Measurements from ENCODE around the gene PCNP.
A peak's percentile ranks its signal among the peaks of the same experiment; 100 is the strongest.
"Not testable (repeated sequence)": the region's sequence is repeated elsewhere in the genome, so short reads cannot be mapped to it uniquely, and the experiment has no call there.

PCNP gene

GRCh38 chr3:101542957-101543356, 31.0 kb upstream of the PCNP start:
- H3K36me3 ChIP-seq: no peaks in the 10 kb centered on the region

GRCh38 chr3:101544161-101544850, 29.7 kb upstream of the PCNP start:
- Histone ChIP-seq H3K4me3 (ENCODE audit: low read depth, low read length) (no peak overlapping the region), H3K9me3 (ENCODE audit: severe bottlenecking) (no peaks in the 10 kb centered on the region), H3K36me3 (no peaks in the 10 kb centered on the region), H3K27me3 (ENCODE audit: insufficient read depth, low read depth, severe bottlenecking) (no peaks in the 10 kb centered on the region), H3K27ac (no peak overlapping the region)
- 0 out of 2 replicates have a peak, but pooled peaks have one; percentile 7 for TF ChIP-seq CTCF (IDR thresholded peaks at IDR 0.05; ENCODE audit: low read depth, low read length)
- DNase-seq: no peak

More at GRCh38 chr3:101542957-101543356, 31.0 kb upstream of the PCNP start:
- no peak for TF ChIP-seq CTCF (IDR thresholded peaks at IDR 0.05; ENCODE audit: low read depth, low read length)
- no peak for DNase-seq
- no peak overlapping the region for H3K27ac ChIP-seq
- H3K27me3 ChIP-seq (ENCODE audit: insufficient read depth, low read depth, severe bottlenecking): no peaks in the 10 kb centered on the region
- H3K9me3 ChIP-seq (ENCODE audit: severe bottlenecking): no peaks in the 10 kb centered on the region
- H3K4me3 ChIP-seq (ENCODE audit: low read depth, low read length): no peak overlapping the region

- Histone ChIP-seq H3K9me3 (ENCODE audit: severe bottlenecking) (no peaks in the 10 kb centered on the region), H3K36me3 (no peaks in the 10 kb centered on the region), H3K27ac (no peak overlapping the region), H3K27me3 (ENCODE audit: insufficient read depth, low read depth, severe bottlenecking) (no peaks in the 10 kb centered on the region), H3K4me3 (ENCODE audit: low read depth, low read length) (no peak overlapping the region)
- no peak for TF ChIP-seq CTCF (IDR thresholded peaks at IDR 0.05; ENCODE audit: low read depth, low read length)
- DNase-seq: no peak
Observed at GRCh38 chr3:101548527-101549105, 25.4 kb upstream of the PCNP start.

- Histone ChIP-seq H3K36me3 (no peaks in the 10 kb centered on the region), H3K4me3 (ENCODE audit: low read depth, low read length) (no peak overlapping the region), H3K9me3 (ENCODE audit: severe bottlenecking) (no peaks in the 10 kb centered on the region), H3K27ac (no peak overlapping the region), H3K27me3 (ENCODE audit: insufficient read depth, low read depth, severe bottlenecking) (no peaks in the 10 kb centered on the region)
- DNase-seq: no peak
- no peak for TF ChIP-seq CTCF (IDR thresholded peaks at IDR 0.05; ENCODE audit: low read depth, low read length)
Observed at GRCh38 chr3:101549473-101549872, 24.5 kb upstream of the PCNP start.

- not testable (repeated sequence) for H3K9me3 ChIP-seq (ENCODE audit: severe bottlenecking); H3K36me3 ChIP-seq; H3K27me3 ChIP-seq (ENCODE audit: insufficient read depth, low read depth, severe bottlenecking); DNase-seq; H3K27ac ChIP-seq; H3K4me3 ChIP-seq (ENCODE audit: low read depth, low read length)
Observed at GRCh38 chr3:101551359-101552081, 22.5 kb upstream of the PCNP start.

GRCh38 chr3:101553381-101553780, 20.6 kb upstream of the PCNP start:
- not testable (repeated sequence) for DNase-seq; H3K27ac ChIP-seq; H3K36me3 ChIP-seq; H3K9me3 ChIP-seq (ENCODE audit: severe bottlenecking); H3K4me3 ChIP-seq (ENCODE audit: low read depth, low read length); H3K27me3 ChIP-seq (ENCODE audit: insufficient read depth, low read depth, severe bottlenecking)

All from WERI-Rb-1 (cell line).